ENCODE results near the gene MSLN.

The MSLN gene

GRCh38 chr16:717450-718245 lies 42.9 kb upstream of the MSLN start:
- no peak overlapping the region for H3K27ac ChIP-seq (ENCODE audit: low read depth, low read length)
- H3K4me3 ChIP-seq (ENCODE audit: low read depth in 1 of 2, low read length in 2 of 2), result no peak overlapping the region
- peaks cover 27 to 45% of the 10 kb centered on the region in 2 donors for H3K4me1 ChIP-seq (ENCODE audit: control insufficient read depth in 1 of 2, insufficient read depth in 2 of 2, low read length in 2 of 2)

DNA sequence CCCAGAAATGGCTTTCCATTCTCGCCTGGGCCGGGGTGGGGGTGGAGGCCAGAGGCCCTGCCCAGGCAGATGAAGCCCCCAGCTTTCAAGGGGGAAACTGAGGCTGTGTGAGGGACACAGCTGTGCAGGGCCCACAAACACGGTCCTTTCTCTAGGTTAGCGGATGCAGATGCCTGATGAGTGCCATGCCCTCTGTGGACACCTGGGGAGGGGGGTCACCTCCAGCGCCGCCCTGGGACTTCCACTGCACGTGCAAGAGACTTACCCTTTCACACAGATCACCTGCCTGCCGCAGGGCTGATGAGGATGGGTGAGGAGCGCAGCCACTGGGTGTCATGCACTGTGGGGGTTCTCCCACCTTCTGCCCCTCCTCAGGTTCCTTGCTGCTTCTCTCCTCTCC lies 42.1 kb upstream of the MSLN start:
- Histone ChIP-seq H3K27ac (ENCODE audit: low read depth, low read length) (no peak overlapping the region), H3K36me3 (ENCODE audit: control insufficient read depth in 1 of 2, insufficient read depth in 2 of 2, low read length in 2 of 2) (no peaks in the 10 kb centered on the region), H3K27me3 (ENCODE audit: control insufficient read depth in 1 of 2, insufficient read depth in 2 of 2, low read length in 2 of 2) (peaks cover 12 to 25% of the 10 kb centered on the region in 2 donors), H3K4me3 (ENCODE audit: low read depth in 1 of 2, low read length in 2 of 2) (no peak overlapping the region), H3K9ac (ENCODE audit: low read depth in 1 of 2, low read length in 2 of 2) (no peak overlapping the region), H3K9me3 (ENCODE audit: control insufficient read depth in 1 of 2, low read length in 2 of 2) (no peaks in the 10 kb centered on the region), H3K4me1 (ENCODE audit: control insufficient read depth in 1 of 2, insufficient read depth in 2 of 2, low read length in 2 of 2) (peaks cover 27 to 45% of the 10 kb centered on the region in 2 donors)

More at GRCh38 chr16:717450-718245, 42.9 kb upstream of the MSLN start:
- Histone ChIP-seq H3K36me3 (ENCODE audit: control insufficient read depth in 1 of 2, insufficient read depth in 2 of 2, low read length in 2 of 2) (no peaks in the 10 kb centered on the region), H3K27me3 (ENCODE audit: control insufficient read depth in 1 of 2, insufficient read depth in 2 of 2, low read length in 2 of 2) (peaks cover 12 to 25% of the 10 kb centered on the region in 2 donors), H3K9me3 (ENCODE audit: control insufficient read depth in 1 of 2, low read length in 2 of 2) (no peaks in the 10 kb centered on the region), H3K9ac (ENCODE audit: low read depth in 1 of 2, low read length in 2 of 2) (no peak overlapping the region)

DNA sequence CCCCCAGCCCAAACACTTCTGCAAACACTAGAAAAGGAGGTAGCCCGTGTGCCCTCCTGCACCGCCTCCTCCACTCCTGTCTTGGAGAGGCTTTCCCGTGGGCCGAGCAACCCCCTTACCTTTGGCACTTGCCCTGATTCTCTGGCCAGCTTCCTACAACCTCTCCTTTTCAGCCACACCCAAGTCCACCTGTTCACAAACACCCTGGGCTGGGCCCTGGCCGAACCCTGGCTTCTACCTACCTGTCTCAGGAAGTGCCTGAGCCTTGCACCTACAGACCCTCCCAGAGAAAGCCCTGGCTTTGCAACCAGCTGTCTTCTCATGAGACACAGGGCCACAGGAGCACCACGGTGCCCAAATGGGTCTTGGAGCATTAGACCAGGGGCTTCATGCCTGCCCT lies 41.6 kb upstream of the MSLN start:
- H3K4me1 ChIP-seq (ENCODE audit: control insufficient read depth in 1 of 2, insufficient read depth in 2 of 2, low read length in 2 of 2), result peaks cover 27 to 45% of the 10 kb centered on the region in 2 donors
- no peak overlapping the region for H3K27ac ChIP-seq (ENCODE audit: low read depth, low read length)
- no peak overlapping the region for H3K9ac ChIP-seq (ENCODE audit: low read depth in 1 of 2, low read length in 2 of 2)
- H3K9me3 ChIP-seq (ENCODE audit: control insufficient read depth in 1 of 2, low read length in 2 of 2), result no peaks in the 10 kb centered on the region
- H3K27me3 ChIP-seq (ENCODE audit: control insufficient read depth in 1 of 2, insufficient read depth in 2 of 2, low read length in 2 of 2), result peaks cover 12 to 24% of the 10 kb centered on the region in 2 donors
- H3K36me3 ChIP-seq (ENCODE audit: control insufficient read depth in 1 of 2, insufficient read depth in 2 of 2, low read length in 2 of 2), result no peaks in the 10 kb centered on the region
- H3K4me3 ChIP-seq (ENCODE audit: low read depth in 1 of 2, low read length in 2 of 2), result peak overlapping the region; percentile 7 to 25

- H3K27me3 ChIP-seq (ENCODE audit: control insufficient read depth in 1 of 2, insufficient read depth in 2 of 2, low read length in 2 of 2), result peaks cover 12 to 22% of the 10 kb centered on the region in 2 donors
- no peaks in the 10 kb centered on the region for H3K36me3 ChIP-seq (ENCODE audit: control insufficient read depth in 1 of 2, insufficient read depth in 2 of 2, low read length in 2 of 2)
- peak overlapping the region; percentile 76 to 77 for H3K4me3 ChIP-seq (ENCODE audit: low read depth in 1 of 2, low read length in 2 of 2)
- H3K27ac ChIP-seq (ENCODE audit: low read depth, low read length), result no peak overlapping the region
- H3K4me1 ChIP-seq (ENCODE audit: control insufficient read depth in 1 of 2, insufficient read depth in 2 of 2, low read length in 2 of 2), result peaks cover 27 to 41% of the 10 kb centered on the region in 2 donors
- no peaks in the 10 kb centered on the region for H3K9me3 ChIP-seq (ENCODE audit: control insufficient read depth in 1 of 2, low read length in 2 of 2)
- H3K9ac ChIP-seq (ENCODE audit: low read depth in 1 of 2, low read length in 2 of 2), result peak overlapping the region; percentile 63 to 77
These were observed 40.6 kb upstream of the MSLN start for GRCh38 chr16:719815-720446.

- peak overlapping the region; percentile 75 for H3K27ac ChIP-seq (ENCODE audit: low read depth, low read length)
- H3K4me1 ChIP-seq (ENCODE audit: control insufficient read depth in 1 of 2, insufficient read depth in 2 of 2, low read length in 2 of 2), result peaks cover 27 to 41% of the 10 kb centered on the region in 2 donors
These were observed 40.0 kb upstream of the MSLN start for GRCh38 chr16:720447-720989.

DNA sequence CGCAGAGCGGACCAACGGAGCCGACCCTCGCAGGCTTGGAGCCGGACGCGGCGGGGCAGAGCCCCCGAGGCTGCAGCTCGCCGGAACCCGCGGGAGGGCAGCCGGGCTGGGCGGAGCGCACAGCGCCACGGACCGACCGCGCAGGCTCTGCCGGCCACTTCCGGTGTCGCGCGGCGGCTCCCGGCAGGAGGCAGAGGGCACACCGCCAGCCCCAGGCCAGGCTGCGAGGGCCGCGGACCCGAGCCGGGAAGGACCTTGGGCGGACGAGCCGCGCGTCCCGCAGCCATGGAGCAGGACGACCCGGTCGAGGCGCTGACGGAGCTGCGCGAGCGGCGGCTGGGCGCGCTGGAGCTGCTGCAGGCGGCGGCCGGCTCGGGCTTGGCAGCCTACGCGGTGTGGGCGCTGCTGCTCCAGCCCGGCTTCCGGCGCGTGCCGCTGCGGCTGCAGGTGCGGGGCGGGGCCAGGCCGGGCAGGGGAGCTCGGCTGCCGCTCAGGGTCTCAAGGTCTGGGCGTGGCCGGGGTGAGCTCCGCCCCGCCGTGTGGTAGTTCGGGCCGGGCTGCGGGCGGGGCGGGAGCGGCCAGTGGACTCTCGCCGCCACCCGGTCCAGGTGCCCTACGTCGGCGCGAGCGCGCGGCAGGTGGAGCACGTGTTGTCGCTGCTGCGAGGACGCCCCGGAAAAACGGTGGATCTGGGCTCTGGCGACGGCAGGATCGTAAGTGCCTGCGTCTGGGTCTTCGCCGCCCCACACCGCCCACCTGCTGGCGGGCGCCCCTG lies 39.4 kb upstream of the MSLN start, which contains the start of gene ANTKMT:
TSS of gene ANTKMT (plus strand) at position 157 of the 775 bp plus-strand sequence. CDS start at position 286, 129 bp downstream.
- peak within 1 kb of the TSS; percentile 63 to 77 for H3K9ac ChIP-seq (ENCODE audit: low read depth in 1 of 2, low read length in 2 of 2)
- peaks cover 24 to 39% of the 10 kb centered on the region in 2 donors for H3K4me1 ChIP-seq (ENCODE audit: control insufficient read depth in 1 of 2, insufficient read depth in 2 of 2, low read length in 2 of 2)
- no peaks in the 10 kb centered on the region for H3K36me3 ChIP-seq (ENCODE audit: control insufficient read depth in 1 of 2, insufficient read depth in 2 of 2, low read length in 2 of 2)
- peak within 1 kb of the TSS; percentile 75 for H3K27ac ChIP-seq (ENCODE audit: low read depth, low read length)
- H3K9me3 ChIP-seq (ENCODE audit: control insufficient read depth in 1 of 2, low read length in 2 of 2), result no peaks in the 10 kb centered on the region
- peaks cover 18 to 30% of the 10 kb centered on the region in 2 donors for H3K27me3 ChIP-seq (ENCODE audit: control insufficient read depth in 1 of 2, insufficient read depth in 2 of 2, low read length in 2 of 2)
- peak within 1 kb of the TSS; percentile 76 to 77 for H3K4me3 ChIP-seq (ENCODE audit: low read depth in 1 of 2, low read length in 2 of 2)

More at GRCh38 chr16:720447-720989, 40.0 kb upstream of the MSLN start:
- peaks cover 15 to 28% of the 10 kb centered on the region in 2 donors for H3K27me3 ChIP-seq (ENCODE audit: control insufficient read depth in 1 of 2, insufficient read depth in 2 of 2, low read length in 2 of 2)
- peak overlapping the region; percentile 76 to 77 for H3K4me3 ChIP-seq (ENCODE audit: low read depth in 1 of 2, low read length in 2 of 2)
- no peaks in the 10 kb centered on the region for H3K9me3 ChIP-seq (ENCODE audit: control insufficient read depth in 1 of 2, low read length in 2 of 2)
- H3K9ac ChIP-seq (ENCODE audit: low read depth in 1 of 2, low read length in 2 of 2), result peak overlapping the region; percentile 63 to 77
- H3K36me3 ChIP-seq (ENCODE audit: control insufficient read depth in 1 of 2, insufficient read depth in 2 of 2, low read length in 2 of 2), result no peaks in the 10 kb centered on the region

DNA sequence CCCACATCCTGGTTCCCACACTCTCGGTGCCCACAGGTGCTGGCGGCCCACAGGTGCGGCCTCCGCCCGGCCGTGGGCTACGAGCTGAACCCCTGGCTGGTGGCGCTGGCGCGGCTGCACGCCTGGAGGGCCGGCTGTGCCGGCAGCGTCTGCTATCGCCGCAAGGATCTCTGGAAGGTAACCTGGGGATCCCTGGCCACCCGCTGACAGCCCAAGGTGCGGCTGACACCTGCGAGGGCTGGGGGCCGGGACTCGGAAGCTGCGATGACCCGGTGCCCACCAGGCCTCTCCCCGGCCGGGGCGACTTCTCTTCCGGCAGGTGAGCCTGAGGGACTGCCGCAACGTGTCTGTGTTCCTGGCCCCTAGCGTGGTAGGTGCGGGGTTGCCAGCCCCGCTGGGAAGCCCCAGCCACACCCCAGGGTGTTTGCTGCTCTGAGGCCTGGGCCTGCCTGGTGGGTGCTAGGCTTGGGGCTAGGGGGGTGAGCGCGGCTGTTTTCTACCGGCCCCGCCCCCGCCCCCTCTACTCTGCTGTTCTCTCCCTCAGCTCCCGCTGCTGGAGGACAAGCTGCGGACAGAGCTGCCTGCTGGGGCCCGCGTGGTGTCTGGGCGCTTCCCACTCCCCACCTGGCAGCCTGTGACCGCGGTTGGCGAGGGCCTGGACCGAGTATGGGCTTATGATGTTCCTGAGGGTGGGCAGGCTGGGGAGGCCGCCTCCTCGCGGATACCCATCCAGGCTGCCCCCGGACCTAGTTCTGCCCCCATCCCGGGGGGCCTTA lies 38.6 kb upstream of the MSLN start:
- no peaks in the 10 kb centered on the region for H3K9me3 ChIP-seq (ENCODE audit: control insufficient read depth in 1 of 2, low read length in 2 of 2)
- no peak overlapping the region for H3K9ac ChIP-seq (ENCODE audit: low read depth in 1 of 2, low read length in 2 of 2)
- H3K4me3 ChIP-seq (ENCODE audit: low read depth in 1 of 2, low read length in 2 of 2), result peak overlapping the region; percentile 76 to 77
- H3K27me3 ChIP-seq (ENCODE audit: control insufficient read depth in 1 of 2, insufficient read depth in 2 of 2, low read length in 2 of 2), result peaks cover 15 to 27% of the 10 kb centered on the region in 2 donors
- H3K27ac ChIP-seq (ENCODE audit: low read depth, low read length), result no peak overlapping the region
- H3K36me3 ChIP-seq (ENCODE audit: control insufficient read depth in 1 of 2, insufficient read depth in 2 of 2, low read length in 2 of 2), result no peaks in the 10 kb centered on the region
- peaks cover 20 to 39% of the 10 kb centered on the region in 2 donors for H3K4me1 ChIP-seq (ENCODE audit: control insufficient read depth in 1 of 2, insufficient read depth in 2 of 2, low read length in 2 of 2)

DNA sequence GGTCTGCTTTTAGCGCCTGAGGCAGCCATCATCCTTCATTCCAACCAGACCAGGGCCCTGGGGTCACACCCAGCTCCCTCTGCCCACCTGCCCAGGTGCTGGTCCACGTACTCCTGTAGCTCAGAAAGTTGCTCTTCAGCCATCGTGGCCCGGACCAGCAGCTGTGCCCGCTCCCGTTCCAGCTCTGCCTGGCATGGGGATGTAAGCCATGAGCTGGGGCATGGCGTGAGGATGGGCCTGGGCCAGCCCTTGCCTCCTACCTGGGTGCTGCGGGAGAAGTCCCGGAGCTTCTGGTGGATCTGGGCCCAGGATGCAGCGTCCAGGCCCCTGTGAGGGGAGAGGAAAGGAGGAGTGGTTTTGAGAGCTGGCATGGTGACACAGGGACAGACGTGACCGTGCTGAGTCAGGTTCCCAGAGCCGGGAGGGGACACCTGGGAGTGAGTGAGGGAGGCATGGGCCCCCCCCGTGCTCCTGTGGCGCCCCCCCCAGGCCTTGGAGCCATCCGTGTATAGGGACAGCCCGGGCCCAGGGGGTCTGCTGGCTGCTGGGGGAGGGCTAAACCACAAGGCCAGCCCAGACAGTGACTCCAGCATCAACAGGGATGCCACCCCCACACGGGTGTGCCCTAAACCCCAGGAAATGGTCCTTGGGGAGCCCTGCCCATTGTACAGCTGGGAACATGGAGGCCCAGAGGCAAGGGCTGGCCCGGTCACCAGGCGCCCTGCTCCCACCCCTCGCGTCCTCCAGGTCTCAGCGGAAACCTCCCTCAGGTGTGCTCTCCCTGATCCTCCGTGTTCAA lies 37.5 kb upstream of the MSLN start:
- H3K27me3 ChIP-seq (ENCODE audit: control insufficient read depth in 1 of 2, insufficient read depth in 2 of 2, low read length in 2 of 2), result peaks cover 15 to 26% of the 10 kb centered on the region in 2 donors
- no peaks in the 10 kb centered on the region for H3K36me3 ChIP-seq (ENCODE audit: control insufficient read depth in 1 of 2, insufficient read depth in 2 of 2, low read length in 2 of 2)
- no peak overlapping the region for H3K9ac ChIP-seq (ENCODE audit: low read depth in 1 of 2, low read length in 2 of 2)
- peaks cover 20 to 45% of the 10 kb centered on the region in 2 donors for H3K4me1 ChIP-seq (ENCODE audit: control insufficient read depth in 1 of 2, insufficient read depth in 2 of 2, low read length in 2 of 2)
- H3K9me3 ChIP-seq (ENCODE audit: control insufficient read depth in 1 of 2, low read length in 2 of 2), result no peaks in the 10 kb centered on the region
- no peak overlapping the region for H3K4me3 ChIP-seq (ENCODE audit: low read depth in 1 of 2, low read length in 2 of 2)
- no peak overlapping the region for H3K27ac ChIP-seq (ENCODE audit: low read depth, low read length)

Measured in duodenal mucosa (tissue), 2 donors.